Endometrium (tissue), 2 donors: ENCODE data around the gene MOCS1.

ENCODE experiments used
- FAIRE-seq: peaks from 2 replicates; lab custom pipeline; 2012; peaks lifted over from hg19 to GRCh38; lab: Jason Lieb, UNC
- donor health status: control.
- donor health status: control.

Gene MOCS1

DNA sequence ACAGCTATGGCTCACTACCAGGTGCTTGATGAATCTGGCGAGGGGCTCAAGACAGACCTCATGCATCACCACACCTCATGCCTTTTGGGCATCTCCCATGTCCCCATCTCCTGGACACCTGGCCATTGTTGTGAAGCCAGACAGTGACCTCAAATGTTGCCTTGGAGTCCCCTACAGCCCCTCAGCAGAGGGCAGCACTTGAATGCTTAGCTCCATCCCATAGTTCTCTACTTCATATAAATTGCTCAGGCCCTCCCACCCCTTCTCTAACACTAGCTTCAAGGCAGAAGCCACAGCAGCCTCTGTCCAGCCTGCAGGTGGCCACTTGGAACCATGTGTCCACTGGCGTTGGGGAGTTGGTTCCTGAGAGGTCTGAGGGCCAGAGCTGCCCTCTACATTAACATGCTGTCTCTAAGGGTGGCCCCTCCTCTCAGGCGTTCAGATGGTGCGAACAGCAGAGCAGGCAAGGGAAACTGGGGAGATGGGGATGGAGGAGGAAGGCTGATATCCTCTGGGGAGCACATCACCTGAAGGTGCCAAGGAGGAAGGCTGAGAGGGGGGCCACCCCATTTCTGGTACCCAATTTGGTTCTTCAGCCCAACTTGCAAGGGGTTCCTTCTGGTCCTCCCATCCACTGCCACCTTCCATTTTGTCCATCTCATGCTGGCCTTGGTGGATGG, 31.3 kb downstream of the MOCS1 start:
- no peak for FAIRE-seq

DNA sequence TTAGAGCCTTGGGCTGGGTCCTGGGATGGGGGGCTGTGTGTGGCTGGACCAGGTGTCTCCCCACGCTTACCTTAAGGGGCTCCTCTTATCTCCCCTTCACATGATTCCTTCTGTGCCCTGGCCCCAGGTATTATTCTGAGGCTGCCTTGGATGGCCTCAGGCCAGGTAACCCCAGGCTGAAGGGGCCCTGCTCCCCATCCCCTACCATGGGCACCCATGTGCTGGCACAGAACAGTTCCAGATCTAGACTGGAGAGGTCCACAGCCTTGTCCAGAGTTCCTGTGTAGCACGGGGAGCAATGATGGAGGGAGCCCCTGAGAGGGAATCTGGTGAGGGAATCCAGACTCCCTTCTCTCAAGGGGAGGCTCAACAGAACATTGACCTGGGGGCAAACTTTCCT, 32.1 kb downstream of the MOCS1 start:
- no peak for FAIRE-seq

DNA sequence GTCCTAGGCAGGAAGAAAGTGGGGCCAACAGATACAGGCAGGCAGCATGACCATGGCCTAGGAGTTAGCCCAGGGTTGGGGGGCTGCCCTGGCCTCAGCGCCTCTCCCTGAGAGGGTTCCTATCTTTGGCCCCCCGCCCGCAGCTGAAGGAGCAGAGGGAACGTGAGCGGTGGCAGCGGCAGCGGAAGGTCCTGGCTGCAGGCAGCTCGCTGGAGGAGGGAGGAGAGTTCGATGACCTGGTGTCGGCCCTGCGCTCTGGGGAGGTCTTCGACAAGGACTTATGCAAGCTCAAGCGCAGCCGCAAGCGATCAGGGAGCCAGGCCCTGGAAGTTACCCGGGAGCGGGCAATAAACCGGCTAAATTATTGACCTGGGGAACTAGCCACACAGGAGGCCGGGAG, 32.6 kb downstream of the MOCS1 start:
- no peak for FAIRE-seq

DNA sequence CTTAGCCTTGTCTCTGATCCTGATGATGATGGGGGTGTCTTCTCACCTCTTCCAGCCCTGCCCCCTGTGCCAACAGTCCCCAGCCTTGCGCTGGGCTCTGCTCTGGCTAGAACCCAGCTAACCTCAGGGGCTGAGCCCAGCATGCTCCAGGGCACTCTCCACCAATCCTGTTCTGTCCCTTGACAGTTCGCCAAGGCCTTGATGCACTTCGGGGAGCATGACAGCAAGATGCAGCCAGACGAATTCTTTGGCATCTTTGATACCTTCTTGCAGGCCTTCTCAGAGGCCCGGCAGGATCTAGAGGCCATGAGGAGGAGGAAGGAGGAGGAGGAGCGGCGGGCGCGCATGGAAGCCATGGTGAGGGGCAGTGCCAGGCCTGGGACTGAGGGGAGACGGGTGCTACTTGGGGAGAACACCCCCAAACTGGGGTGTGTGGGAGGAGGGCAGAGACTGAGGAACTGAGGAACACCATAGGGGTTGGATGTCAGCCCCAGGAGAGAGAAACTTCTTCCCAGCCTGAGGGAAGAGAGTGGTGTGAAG, 33.1 kb downstream of the MOCS1 start:
- no peak for FAIRE-seq

DNA sequence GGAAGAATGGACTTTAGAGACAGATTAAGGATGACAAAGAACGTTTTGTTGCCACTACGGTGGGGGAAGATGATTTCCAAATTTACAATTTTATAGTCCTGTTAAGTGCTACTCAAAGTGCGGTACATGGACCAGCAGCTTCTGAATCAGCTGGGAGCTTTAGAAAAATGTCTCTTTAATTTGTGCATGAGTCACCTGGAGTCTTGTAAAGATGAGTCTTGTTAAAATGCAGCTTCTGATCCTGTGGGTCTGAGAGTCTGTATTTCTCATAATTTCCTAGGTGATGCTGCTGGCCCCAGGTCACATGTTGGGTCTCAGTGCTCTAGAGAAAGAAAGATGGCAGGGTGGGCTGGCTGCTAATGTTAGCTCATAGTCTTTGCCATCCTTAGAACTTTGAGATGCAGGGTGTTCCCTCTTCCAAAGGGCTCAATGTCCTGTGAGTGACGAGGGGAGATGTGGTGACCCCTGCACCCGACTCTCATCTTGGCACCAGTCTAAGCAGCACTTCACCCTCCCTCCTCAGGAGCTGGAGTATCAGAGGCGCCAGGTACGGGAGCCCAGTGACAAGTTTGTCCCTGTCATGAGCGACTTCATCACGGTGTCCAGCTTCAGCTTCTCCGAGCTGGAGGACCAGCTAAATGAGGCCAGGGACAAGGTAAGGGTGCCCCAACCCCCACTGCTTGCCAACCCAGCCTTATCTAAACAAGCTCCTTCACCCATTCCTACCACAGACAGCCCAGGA, 34.5 kb downstream of the MOCS1 start:
- FAIRE-seq: no peak

DNA sequence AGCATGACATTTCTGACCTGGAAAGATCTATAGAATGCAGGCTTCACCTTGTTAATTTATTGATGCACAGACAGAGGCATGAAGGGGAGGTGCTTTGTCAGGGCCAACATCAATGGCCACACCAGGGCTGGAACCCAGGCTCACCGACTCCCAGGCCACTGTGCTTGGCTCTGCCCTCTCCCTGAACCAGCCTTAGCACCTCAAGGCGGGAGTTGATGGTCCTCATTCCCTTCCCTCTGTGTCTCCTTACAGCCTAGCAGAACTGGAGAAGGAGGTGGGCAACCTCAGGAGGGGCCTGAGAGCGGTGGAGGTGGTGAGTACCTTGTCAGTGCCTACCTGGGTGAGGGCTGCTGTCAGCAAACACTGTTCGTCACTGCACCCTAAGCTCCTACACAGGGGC, 35.6 kb downstream of the MOCS1 start:
- no peak for FAIRE-seq

DNA sequence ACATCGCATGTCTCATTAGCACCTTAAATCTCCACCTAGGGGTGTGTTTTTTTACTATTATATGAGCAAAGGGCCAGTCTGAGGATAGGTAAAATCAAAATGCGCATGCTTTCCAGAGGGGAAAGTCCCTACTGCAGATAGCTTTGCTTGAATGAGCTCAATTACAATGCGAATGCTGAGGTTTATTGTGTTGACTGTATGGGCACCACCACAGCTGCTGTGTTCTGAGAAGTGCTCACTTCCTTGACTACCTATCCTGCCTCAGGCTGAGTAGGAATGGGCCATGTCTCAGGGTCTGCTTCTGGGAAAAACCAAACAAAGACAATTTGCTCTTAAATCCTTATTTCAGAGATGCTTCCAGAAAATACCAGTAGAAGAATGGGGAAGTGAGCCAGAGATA, 36.6 kb downstream of the MOCS1 start:
- FAIRE-seq: no peak

DNA sequence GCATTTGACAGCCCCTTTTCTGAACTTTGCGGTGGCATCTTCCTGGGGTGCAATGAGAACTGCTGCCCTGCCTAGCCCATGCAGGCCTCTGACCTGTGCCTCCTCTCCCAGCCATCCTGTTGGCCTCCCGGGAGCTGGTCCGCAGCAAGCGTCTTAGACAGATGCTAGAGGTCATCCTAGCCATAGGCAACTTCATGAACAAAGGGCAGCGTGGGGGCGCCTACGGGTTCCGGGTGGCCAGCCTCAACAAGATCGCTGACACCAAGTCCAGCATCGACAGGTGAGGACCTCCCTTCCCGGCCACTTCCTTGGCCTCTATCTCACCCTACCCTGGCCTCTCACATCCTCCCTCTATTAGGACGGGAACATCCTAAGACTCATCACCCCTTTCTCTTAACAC, 37.6 kb downstream of the MOCS1 start:
- no peak for FAIRE-seq

DNA sequence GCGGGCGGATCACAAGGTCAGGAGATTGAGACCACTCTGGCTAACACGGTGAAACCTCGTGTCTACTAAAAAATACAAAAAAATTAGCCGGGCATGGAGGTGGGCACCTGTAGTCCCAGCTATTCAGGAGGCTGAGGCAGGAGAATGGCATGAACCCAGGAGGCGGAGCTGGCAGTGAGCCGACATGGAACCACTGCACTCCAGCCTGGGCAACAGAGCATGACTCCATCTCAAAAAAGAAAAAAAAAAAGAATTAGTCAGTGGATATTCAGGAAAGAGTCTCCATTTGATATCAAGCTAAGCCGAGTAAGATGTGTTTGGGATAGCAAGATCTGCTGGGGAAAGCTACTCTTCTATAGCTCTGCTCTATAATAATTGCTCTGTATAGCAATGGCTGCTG, 41.0 kb downstream of the MOCS1 start:
- no peak for FAIRE-seq

DNA sequence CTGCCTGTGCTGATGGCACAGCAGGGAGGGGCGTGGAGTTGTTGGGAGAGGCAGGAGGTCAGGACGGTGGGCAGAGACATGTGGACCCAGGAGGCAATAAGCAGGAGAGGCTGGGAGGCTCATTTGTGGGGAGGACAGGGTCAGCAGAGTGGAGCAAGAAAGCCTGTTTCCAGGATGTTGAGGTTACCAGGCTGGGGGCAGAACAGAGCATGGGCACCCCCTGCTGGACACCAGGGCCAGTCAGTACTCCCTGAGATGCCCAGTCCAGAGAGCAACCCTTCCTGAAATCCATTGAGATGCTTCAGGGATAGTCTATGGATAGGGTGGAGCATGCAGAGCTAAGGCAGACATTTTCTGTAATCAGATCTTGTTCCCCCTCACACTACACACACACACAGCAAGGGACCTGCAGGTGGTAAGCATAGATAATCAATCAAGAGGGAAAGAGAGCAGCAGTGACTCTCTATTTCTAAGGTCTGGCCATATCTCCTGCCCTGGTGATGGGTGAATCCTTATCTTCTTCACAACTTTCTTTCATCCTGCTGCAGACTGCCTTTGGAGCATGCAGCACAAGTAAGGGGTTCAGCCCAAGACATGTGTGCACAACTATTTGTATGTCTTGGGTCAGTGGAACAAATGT, 41.7 kb downstream of the MOCS1 start:
- no peak for FAIRE-seq

DNA sequence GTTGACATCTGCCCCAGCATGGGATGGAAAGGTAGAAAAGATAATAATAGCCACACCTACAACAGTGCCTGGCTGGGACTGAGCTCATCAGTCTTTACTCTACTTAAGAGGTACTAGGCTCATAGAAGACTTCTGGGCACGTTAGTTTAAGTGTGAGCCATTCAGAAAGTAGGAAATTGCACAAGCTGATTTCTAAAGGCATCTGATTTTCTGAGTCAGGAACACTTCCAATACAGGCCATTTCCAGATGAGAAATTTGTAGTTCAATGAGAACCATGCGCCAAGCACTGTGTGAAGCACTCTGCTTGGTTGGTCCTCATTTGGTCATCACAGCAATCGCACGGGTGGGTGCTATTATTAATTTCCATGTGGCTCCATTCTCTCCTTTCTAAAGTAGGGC, 42.3 kb downstream of the MOCS1 start:
- FAIRE-seq: no peak

DNA sequence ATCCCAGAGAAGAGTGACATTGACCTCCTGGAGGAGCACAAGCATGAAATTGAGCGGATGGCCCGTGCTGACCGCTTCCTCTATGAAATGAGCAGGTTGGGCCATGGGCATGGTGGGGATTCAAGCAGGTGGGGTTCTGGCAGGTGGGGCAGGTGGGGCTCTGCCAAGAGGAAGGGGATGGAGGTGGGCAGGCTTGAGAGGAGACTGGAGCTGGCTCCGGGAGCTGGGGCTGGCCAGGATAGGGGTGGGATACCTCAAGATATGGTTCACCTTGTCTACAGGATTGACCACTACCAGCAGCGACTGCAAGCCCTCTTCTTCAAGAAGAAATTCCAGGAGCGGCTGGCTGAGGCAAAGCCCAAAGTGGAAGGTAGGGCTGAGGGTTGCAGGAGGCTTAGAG, 42.9 kb downstream of the MOCS1 start:
- no peak for FAIRE-seq

DNA sequence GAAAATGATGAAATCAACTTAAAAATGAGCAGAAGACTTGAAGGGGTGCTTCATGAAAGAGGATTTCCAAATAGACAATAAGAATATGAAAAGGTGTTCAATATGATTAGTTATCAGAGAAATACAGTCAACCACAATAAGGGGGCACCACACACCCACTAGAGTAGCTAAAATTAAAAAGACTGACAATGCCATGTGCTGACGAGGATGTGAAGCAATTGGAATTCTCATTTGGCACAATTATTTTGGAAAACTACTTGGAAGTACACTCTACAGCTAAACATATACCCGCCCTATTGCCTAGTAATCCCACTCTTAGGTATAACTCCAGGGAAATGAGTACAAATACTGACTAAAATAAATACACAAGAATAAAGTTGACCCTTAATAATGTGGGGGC, 45.0 kb downstream of the MOCS1 start:
- no peak for FAIRE-seq

DNA sequence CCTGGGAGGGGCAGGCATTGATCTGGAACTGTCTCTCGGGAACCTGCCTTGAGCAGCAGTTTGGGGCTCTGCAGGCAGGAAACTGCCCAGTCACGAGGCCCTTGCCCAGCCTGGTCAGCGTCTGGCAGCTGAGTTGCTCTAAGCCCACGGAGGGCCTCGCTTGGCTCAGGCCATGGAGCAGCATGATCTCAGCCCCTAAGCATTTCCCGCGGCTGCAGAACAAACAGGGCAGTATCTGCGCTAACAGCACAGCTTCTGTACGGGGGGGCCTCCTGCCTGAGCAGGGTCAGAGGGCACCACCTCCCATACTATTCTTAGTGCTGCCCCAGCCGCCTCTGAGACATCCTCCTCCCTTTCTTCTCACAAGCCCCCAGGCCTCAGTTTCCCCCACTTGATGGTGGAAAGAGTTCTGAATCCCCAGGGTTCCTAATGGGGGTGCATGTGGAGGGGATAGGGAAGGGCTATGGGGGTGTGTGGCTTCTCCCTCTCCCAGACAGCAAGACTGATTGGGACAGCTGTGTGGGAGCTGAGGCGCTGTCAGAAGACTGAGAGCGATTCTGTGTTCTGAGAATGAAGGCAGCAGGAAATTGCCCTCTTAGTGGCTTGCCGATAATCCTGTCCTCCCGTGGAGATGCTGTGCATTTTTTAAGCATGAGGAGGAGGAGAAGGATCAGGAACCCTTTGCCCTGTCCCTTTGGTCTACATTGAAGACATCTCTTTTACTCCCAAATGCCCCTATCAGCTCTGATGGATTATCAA, 46.4 kb downstream of the MOCS1 start:
- FAIRE-seq: no peak

DNA sequence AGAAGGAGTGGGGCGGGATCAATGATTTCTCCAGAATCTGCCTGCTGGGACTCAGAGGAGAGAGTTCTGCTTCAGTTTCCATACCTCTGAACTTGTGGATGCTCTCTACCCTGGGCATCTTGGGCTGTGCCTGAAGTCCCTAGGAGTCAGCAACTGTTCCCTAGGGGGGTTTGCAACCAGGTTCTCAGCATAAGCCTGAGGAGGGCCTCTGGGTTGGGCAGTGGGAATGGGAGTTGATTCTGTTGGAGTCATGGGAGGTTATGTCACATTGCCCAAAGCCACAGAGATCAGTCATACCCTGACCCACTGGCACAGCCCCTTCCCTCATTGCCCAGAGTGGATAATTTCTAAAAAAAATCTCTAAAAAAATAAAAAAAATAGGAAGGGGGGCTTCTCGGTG, 47.4 kb downstream of the MOCS1 start:
- FAIRE-seq: no peak

DNA sequence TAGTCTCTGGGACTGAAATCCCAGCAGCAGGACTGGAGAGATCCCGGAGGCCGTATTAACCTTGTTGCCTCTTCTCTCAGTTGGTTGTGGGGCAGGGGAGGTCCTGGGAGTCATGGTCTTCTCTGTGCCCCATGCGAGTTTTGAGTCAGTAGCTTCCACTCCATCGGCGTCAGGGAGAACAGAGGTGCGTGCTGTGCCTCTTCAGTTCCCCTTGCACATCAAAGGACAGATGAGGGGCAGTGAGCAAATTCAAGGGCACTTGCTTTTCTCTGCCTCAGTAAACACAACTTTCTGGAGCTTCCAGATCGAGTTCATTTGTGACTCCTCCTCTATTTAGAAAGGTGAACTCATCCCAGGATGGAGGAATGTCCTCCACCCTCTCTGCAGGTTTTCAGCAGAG, 48.6 kb downstream of the MOCS1 start:
- FAIRE-seq: no peak

DNA sequence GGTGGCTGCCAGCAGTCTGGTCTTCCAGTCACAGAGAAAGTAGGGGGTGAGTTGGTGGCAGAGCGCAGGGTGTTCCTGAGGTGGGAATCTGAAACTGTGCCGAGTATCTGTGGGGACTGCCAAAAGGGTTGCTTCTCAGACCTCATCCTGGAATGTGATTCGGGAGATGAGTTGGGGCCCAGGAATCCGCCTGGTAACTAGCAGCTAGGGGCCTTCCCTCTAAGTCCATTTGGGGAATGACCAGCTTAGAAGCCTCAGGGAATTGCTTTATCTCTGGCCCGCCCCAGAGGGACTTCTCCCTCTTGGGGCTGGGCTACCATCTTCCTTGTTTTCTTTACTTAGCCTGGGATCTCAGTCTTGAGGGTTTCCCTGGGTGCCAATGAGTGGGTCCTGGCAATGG, 49.6 kb downstream of the MOCS1 start:
- no peak for FAIRE-seq

DNA sequence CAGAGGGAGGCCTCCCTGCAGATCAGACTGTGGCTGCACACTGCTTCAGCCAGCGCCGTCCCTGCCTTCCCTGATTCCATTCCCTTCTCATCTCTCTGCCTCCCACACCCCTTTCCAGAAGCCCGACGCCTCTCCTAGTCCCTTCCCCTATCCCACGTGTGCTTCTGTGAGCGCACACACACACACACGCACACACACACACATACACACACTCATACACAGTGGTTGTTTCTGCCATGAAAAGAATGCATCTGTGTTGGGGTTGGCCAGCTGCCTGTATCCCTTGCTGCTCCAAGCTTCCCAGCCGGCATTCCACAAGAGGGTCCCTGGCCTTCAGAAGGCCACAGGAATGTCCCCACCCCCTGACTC, 51.7 kb downstream of the MOCS1 start:
- no peak for FAIRE-seq

DNA sequence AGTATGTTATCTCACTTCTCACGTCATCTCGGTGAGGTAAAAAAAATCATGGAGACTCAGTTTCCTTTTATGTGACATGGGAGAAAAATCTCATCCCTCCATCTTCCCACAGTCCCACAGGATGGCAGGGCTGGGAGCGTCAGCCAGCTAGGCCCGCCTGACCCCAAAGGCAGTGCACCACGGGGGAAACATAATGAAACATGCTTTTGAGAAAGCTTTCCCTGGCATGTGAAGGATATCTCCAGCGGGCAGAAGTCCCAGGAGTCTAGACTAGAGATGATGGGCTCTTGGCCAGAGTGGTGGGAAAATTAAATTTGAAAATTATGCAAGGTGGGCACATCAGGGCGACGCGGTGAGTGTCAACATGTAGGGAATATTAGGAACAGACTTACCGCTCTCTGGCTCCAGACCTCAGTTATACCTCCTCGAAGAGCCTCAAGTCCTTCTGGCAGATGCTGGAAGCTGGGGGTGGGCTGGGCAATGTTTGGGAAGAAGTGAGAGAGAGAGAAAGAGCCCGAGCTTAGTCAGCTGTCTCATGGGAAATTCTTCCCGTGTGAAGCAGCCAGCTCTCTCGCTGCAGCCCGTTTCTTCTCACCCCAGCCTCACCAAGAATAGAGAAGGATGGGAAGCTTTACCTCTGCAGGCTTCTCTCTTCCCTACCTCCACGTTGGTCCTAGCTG, 52.3 kb downstream of the MOCS1 start:
- no peak for FAIRE-seq

DNA sequence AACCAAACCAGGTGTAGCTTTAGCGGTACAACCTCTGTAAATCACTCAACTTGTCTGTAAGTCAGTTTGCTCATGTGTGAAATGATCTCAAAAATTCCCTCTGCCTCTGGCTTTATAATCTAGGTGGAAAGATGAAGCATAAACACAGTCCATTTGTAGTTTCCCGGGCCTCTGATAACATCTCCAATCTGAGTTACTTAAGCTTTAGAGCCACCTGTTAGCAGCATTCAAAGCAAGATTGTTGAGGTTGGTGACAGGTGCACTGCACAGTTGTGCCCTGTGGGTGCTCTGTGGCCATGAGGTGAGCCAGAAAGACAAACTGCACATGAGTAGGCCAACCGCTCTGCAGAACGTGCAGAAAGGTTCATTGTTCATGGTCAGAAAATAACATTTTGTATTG, 53.7 kb downstream of the MOCS1 start:
- no peak for FAIRE-seq

DNA sequence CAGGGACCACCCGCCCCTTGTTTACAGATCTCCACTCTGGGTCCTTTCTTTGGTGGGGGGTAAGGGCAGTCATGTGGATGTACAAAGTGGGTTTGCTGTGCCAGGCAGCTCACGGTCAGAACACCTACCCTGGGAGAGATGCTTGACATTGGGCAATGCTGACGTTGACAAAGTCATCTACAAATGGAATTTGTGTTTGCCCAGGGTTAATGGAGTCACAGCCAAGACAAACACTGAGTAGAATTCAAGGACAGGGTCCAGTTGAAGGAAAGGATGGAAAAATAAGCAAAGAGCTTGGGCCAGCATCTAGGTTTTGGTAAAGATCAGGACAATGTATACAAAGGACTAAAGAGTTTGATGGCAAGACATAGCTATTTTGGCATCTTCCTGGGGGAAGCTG, 54.7 kb downstream of the MOCS1 start:
- FAIRE-seq: no peak

DNA sequence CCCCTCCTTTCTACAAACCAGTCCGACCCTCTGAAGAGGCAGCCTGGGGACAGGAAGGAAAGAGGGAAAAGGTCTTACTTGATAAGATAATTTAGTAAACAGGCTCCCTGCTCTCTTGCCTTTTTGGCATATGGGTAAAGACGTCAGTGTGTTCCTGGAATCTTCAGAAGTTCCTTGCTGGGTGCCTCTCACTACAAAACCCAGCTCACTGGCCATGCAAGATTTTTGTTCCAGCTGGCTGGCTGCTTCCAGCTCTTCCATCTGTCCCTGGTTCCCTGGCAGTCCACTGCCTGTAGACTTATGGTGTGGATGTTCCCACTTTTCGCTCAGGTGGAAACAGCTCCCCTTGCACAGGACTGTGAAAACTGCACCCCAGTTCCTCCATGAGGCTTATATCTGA, 57.4 kb downstream of the MOCS1 start:
- no peak for FAIRE-seq
